Thyroid gland (tissue), 4 donors: ENCODE data around the gene NEK6.

Experiments
- POLR2A ChIP-seq, 2 donors: fragments of 450-650 bp; IDR thresholded peaks; one replicate each; pipeline ENCODE4 v1.6.1; 2017; ENCODE audit warnings: antibody characterized with exemption in 2 of 2, mild to moderate bottlenecking in 2 of 2, moderate library complexity in 1 of 2
- TF ChIP-seq, protein P1 (sequence below), 6 experiments: fragments of 200-600 bp in 3 of 6; fragments of 450-650 bp in 3 of 6; sonication (generic) in 3 of 6; IDR thresholded peaks; one replicate each; pipeline ENCODE4 v1.5.1; 2016 to 2019; ENCODE audit warnings: antibody characterized with exemption in 6 of 6, mild to moderate bottlenecking in 2 of 6, inconsistent platforms in 1 of 6, moderate library complexity in 1 of 6

- TF ChIP-seq, protein P1, sequence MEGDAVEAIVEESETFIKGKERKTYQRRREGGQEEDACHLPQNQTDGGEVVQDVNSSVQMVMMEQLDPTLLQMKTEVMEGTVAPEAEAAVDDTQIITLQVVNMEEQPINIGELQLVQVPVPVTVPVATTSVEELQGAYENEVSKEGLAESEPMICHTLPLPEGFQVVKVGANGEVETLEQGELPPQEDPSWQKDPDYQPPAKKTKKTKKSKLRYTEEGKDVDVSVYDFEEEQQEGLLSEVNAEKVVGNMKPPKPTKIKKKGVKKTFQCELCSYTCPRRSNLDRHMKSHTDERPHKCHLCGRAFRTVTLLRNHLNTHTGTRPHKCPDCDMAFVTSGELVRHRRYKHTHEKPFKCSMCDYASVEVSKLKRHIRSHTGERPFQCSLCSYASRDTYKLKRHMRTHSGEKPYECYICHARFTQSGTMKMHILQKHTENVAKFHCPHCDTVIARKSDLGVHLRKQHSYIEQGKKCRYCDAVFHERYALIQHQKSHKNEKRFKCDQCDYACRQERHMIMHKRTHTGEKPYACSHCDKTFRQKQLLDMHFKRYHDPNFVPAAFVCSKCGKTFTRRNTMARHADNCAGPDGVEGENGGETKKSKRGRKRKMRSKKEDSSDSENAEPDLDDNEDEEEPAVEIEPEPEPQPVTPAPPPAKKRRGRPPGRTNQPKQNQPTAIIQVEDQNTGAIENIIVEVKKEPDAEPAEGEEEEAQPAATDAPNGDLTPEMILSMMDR (IDR thresholded peaks at IDR 0.05): no peak
- TF ChIP-seq POLR2A (IDR thresholded peaks at IDR 0.05): no peak
These were observed 933 bp downstream of the NEK6 start for GRCh38 chr9:124258607-124259157.
